HG03175 (cell line): ENCODE measurements around the gene ATP11A.

Experiments
- ATAC-seq: cut with Tn5 transposase; IDR thresholded peaks from one replicate; pipeline ENCODE4 v1.9.1; 2021; ENCODE audit warnings: mild to moderate bottlenecking, moderate library complexity; ENCODE audit not compliant: unreplicated experiment

ATP11A gene

GRCh38 chr13:112812306-112813055 is 122.6 kb downstream of the ATP11A start:
- ATAC-seq: no peak

- ATAC-seq: no peak
Measured at GRCh38 chr13:112813552-112813951, 123.7 kb downstream of the ATP11A start.

GRCh38 chr13:112814905-112815585 is 125.2 kb downstream of the ATP11A start:
- ATAC-seq: no peak

GRCh38 chr13:112815871-112816270 is 126.0 kb downstream of the ATP11A start:
- ATAC-seq: no peak

- no peak for ATAC-seq
Measured at GRCh38 chr13:112818040-112818697, 128.3 kb downstream of the ATP11A start.

- no peak for ATAC-seq
Measured at GRCh38 chr13:112818698-112819045, 128.8 kb downstream of the ATP11A start.

GRCh38 chr13:112819111-112819510 is 129.3 kb downstream of the ATP11A start:
- no peak for ATAC-seq

- ATAC-seq: no peak
Measured at GRCh38 chr13:112819816-112820215, 130.0 kb downstream of the ATP11A start.

GRCh38 chr13:112820318-112820717 is 130.5 kb downstream of the ATP11A start:
- ATAC-seq: no peak

GRCh38 chr13:112821340-112822055 is 131.7 kb downstream of the ATP11A start:
- no peak for ATAC-seq

- no peak for ATAC-seq
Measured at GRCh38 chr13:112822851-112823250, 133.0 kb downstream of the ATP11A start.

- ATAC-seq: no peak
Measured at GRCh38 chr13:112824429-112824828, 134.6 kb downstream of the ATP11A start.

- ATAC-seq: no peak
Measured at GRCh38 chr13:112825071-112825470, 135.2 kb downstream of the ATP11A start.

- ATAC-seq: no peak
Measured at GRCh38 chr13:112825875-112826274, 136.0 kb downstream of the ATP11A start.

GRCh38 chr13:112826565-112826964 is 136.7 kb downstream of the ATP11A start:
- ATAC-seq: no peak

GRCh38 chr13:112828082-112828699 is 138.4 kb downstream of the ATP11A start:
- ATAC-seq: no peak

GRCh38 chr13:112828756-112829155 is 138.9 kb downstream of the ATP11A start:
- ATAC-seq: no peak

- no peak for ATAC-seq
Measured at GRCh38 chr13:112831196-112831595, 141.4 kb downstream of the ATP11A start.

GRCh38 chr13:112831801-112832200 is 142.0 kb downstream of the ATP11A start:
- ATAC-seq: no peak

- ATAC-seq: no peak
Measured at GRCh38 chr13:112832811-112833210, 143.0 kb downstream of the ATP11A start.
